ENCODE results near the gene PSORS1C1. TPM values are rescaled to one million over a fixed set of nuclear protein-coding genes. Genes with fewer than 3 reads are reported as not detected.

Gene PSORS1C1
- total RNA-seq, 2 experiments from 2014 or later, result 0.18 to 0.33 TPM

DNA sequence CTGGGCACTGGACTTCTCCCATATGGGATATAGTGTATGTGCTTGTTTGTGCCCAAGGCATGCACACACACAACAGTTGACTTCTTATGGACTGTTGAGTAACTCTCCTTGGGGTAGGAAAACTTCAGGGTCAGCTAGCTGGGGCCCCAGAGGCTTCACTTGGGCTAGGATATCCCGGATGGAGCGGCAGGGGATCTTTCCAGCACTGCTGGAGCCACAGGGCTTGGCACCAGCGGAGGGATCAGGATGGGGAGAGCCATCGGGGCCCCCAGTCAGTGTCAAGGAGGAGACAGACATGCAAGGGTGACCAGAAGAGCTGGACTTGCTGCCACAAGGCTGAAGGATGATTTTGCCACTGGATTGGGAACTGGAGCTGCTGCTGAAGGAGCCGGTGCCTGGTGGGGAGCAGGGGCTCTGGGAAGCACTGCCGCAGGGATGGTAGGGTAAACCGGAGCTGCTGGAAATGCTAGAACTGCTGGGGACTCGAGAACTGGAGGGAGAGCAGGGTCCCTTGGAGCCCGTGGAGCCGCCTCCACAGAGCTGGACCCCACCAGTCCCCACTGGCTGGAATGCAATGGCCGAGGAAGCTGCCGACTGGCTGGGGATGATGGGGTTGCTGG lies 1.5 kb downstream of the PSORS1C1 start:
- Mint-ChIP-seq H3K4me3 (no peak overlapping the region), H3K27ac (no peak overlapping the region), H3K27me3 (peaks cover 2% of the 10 kb centered on the region), H3K4me1 (no peaks in the 10 kb centered on the region), H3K9me3 (ENCODE audit: low read depth) (no peaks in the 10 kb centered on the region), H3K36me3 (ENCODE audit: low read depth) (no peaks in the 10 kb centered on the region)
- intact Hi-C loops (cut with DNase I, micrococcal nuclease), result no loop called here
- ChIA-PET POLR2A (no interaction called here), CTCF (interaction anchor here (0.6 to 1.2 kb wide), 5 partner anchors 13 to 816 kb away, joined by 3 to 6 read pairs (median 4); no protein-coding TSS in a partner anchor)
- DNase-seq (no peak), ATAC-seq (no peak)

DNA sequence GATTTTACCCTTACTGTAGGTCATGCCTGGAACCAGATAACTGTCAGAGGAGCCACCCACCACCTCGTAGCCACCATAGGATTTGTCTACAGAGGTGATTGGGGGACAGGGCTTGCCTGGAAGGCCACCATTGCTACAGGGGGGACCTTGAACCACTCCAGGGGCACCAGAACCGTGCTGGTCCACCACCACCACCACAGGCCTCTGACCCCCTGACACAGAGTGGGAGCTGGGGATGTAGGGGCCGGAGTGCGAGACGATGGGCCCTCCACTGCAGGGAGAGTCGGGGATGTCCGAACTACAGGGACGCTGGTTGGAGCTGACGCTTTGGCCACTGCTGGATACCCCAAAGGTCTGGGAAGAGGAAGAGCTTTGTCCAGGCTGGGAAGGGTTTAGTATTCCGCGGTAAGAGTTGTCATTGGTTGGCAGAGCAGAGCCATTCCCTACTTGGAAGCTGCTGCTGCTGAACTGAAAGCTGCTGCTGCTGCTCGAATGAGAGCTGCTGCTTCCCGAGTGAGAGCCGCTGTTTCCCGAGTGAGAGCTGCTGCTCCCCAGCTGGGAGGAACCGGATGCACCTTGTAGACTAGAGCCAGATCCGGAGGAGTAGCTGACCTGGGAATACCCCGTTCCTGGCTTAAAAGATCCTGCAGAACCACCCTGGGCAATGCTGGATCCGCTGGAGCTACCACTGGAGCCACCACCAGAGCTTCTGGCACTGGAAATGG lies 2.2 kb downstream of the PSORS1C1 start:
- ChIA-PET POLR2A (no interaction called here), CTCF (interaction anchor here (0.6 to 1.9 kb wide), 7 partner anchors 9 to 817 kb away, joined by 3 to 9 read pairs (median 3); no protein-coding TSS in a partner anchor)
- Mint-ChIP-seq H3K4me1 (no peaks in the 10 kb centered on the region), H3K4me3 (no peak overlapping the region), H3K27ac (no peak overlapping the region), H3K27me3 (peaks cover 2% of the 10 kb centered on the region), H3K9me3 (ENCODE audit: low read depth) (no peaks in the 10 kb centered on the region), H3K36me3 (ENCODE audit: low read depth) (no peaks in the 10 kb centered on the region)
- ATAC-seq (no peak), DNase-seq (no peak)
- intact Hi-C loops (cut with DNase I, micrococcal nuclease), result no loop called here

DNA sequence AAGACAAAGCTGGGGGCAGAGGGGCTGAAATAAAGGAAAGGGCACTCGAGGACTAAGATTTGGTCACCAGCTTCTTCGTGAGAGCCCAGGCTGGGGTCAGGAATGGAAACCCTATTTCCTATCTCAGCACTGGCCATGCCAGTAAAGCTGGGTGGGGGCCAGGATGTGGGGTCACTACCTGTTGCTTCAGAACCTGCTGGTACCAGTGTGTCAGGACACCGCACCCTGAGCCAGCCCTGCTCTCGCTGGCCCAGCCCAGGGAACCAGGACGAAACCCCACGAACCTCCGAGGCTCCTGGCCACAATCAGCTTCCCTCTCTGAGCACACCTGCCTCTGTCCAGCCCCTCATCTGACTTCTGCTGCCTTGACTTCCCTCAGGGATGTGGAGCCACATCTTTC lies 3.6 kb downstream of the PSORS1C1 start:
- intact Hi-C loops (cut with DNase I, micrococcal nuclease), result no loop called here
- peaks cover 2% of the 10 kb centered on the region for H3K27me3 Mint-ChIP-seq
- no peaks in the 10 kb centered on the region for H3K36me3 Mint-ChIP-seq (ENCODE audit: low read depth)
- H3K4me3 Mint-ChIP-seq, result no peak overlapping the region
- no peaks in the 10 kb centered on the region for H3K4me1 Mint-ChIP-seq
- no peaks in the 10 kb centered on the region for H3K9me3 Mint-ChIP-seq (ENCODE audit: low read depth)
- ATAC-seq (no peak), DNase-seq (no peak)
- POLR2A ChIA-PET, result no interaction called here
- CTCF ChIA-PET, result interaction anchor here (0.6 to 1.9 kb wide), 3 partner anchors 11 to 527 kb away, joined by 3 to 9 read pairs (median 4); no protein-coding TSS in a partner anchor
- H3K27ac Mint-ChIP-seq, result no peak overlapping the region

GRCh38 chr6:31120151-31120915 lies 5.7 kb downstream of the PSORS1C1 start, which contains the start of gene CDSN:
Gene CDSN (minus strand): TSS chr6:31120446. CDS start chr6:31120419, 27 bp downstream.
- H3K4me1 Mint-ChIP-seq, result no peaks in the 10 kb centered on the region
- DNase-seq (no peak), ATAC-seq (no peak)
- intact Hi-C loops (cut with DNase I, micrococcal nuclease), result no loop called here
- H3K27me3 Mint-ChIP-seq, result peaks cover 2% of the 10 kb centered on the region
- no peaks in the 10 kb centered on the region for H3K9me3 Mint-ChIP-seq (ENCODE audit: low read depth)
- no peaks in the 10 kb centered on the region for H3K36me3 Mint-ChIP-seq (ENCODE audit: low read depth)
- CTCF ChIA-PET, result no interaction called here
- no peak within 1 kb of the TSS for H3K4me3 Mint-ChIP-seq
- POLR2A ChIA-PET, result no interaction called here
- H3K27ac Mint-ChIP-seq, result no peak within 1 kb of the TSS

- no peak overlapping the region for H3K4me3 Mint-ChIP-seq
- no peaks in the 10 kb centered on the region for H3K4me1 Mint-ChIP-seq
- no peaks in the 10 kb centered on the region for H3K36me3 Mint-ChIP-seq (ENCODE audit: low read depth)
- H3K27ac Mint-ChIP-seq, result no peak overlapping the region
- intact Hi-C loops (cut with DNase I, micrococcal nuclease), result no loop called here
- no peaks in the 10 kb centered on the region for H3K9me3 Mint-ChIP-seq (ENCODE audit: low read depth)
- ChIA-PET POLR2A (no interaction called here), CTCF (no interaction called here)
- no peak for DNase-seq
- H3K27me3 Mint-ChIP-seq, result peaks cover 2% of the 10 kb centered on the region
- ATAC-seq, result no peak
These were observed 6.7 kb downstream of the PSORS1C1 start for GRCh38 chr6:31121131-31121790.

DNA sequence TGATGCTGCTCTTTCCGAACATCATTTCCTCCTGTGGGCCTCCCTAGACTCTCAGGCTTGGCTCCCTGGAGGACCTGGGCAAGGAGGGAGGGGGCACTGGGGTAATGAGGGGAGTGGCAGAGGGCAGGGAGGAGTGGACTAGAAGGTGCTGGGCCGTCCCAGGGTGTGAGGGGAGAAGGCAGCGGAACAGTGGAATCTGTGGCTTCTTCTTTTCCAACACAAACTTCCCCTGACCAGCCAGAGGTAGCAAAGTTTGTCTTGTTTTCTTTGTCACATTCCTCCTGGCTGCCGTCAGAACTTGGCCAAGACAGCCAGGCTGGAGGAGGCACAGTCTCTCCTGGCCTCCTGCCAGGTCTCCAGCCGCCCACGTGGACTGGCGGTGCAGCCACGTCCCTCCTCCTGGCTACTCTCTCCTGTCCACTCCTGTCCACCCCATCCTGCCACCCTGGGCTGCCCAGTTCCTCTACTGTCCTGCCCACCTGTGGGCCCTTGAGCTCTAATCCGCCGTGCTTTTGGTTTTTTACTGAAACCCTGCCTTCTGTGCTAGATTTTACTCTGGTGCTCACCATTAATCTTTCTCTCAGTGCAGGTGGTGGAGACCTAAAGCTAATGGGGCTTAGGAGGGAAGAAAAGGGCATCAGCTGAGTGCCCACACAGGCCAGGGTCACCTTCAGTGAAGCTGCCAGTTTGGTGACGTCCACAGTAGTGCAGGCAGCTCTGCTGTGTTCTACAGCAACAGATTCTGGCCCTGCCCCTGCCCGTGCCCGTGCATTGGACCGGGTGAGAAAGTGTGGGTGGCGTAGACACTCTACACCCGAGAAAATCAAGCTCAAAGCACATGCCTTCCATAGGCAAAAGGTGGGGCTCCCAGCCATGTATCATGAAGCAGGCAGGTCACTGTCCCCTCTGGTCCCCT lies 8.4 kb downstream of the PSORS1C1 start:
- Mint-ChIP-seq H3K27ac (no peak overlapping the region), H3K36me3 (ENCODE audit: low read depth) (no peaks in the 10 kb centered on the region), H3K4me3 (no peak overlapping the region), H3K9me3 (ENCODE audit: low read depth) (no peaks in the 10 kb centered on the region), H3K27me3 (peaks cover 2% of the 10 kb centered on the region), H3K4me1 (peaks cover 2% of the 10 kb centered on the region)
- no peak for DNase-seq
- ChIA-PET POLR2A (no interaction called here), CTCF (interaction anchor here (1.3 kb wide), 1 partner anchor 10 kb away, joined by 3 read pairs; no protein-coding TSS in a partner anchor)
- intact Hi-C loops (cut with DNase I, micrococcal nuclease), result no loop called here
- ATAC-seq, result no peak

DNA sequence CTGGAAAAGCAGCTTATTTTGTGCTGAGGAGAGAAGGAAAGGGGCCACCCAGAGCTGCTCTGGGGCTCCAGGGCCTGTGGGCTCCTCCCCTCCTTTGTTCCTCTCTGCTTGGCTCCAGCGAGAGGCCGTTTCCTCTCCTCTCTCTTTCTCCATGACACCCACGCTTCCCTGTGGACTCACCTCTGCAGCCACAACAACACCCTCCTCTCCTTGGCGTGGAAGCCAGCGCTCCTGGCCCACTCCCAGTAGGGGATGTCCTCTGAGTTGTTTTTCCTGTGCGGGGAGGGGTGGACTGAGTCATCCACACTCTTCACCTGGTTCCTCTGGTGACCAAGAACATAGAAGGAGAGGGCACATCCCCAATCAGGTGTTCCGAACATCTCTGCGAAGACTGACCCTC lies 10.6 kb downstream of the PSORS1C1 start:
- POLR2A ChIA-PET, result interaction anchor here (0.6 kb wide), 1 partner anchor 52 kb away, joined by 3 read pairs; no protein-coding TSS in a partner anchor
- H3K27me3 Mint-ChIP-seq, result peaks cover 2% of the 10 kb centered on the region
- H3K9me3 Mint-ChIP-seq (ENCODE audit: low read depth), result no peaks in the 10 kb centered on the region
- H3K4me3 Mint-ChIP-seq, result no peak overlapping the region
- ATAC-seq (no peak), DNase-seq (no peak)
- H3K27ac Mint-ChIP-seq, result no peak overlapping the region
- H3K4me1 Mint-ChIP-seq, result peaks cover 2% of the 10 kb centered on the region
- CTCF ChIA-PET, result interaction anchor here (0.6 to 0.7 kb wide), 3 partner anchors 8 to 687 kb away, joined by 3 to 5 read pairs (median 3); no protein-coding TSS in a partner anchor
- intact Hi-C loops (cut with DNase I, micrococcal nuclease), result no loop called here
- H3K36me3 Mint-ChIP-seq (ENCODE audit: low read depth), result no peaks in the 10 kb centered on the region

GRCh38 chr6:31125586-31126363 lies 11.2 kb downstream of the PSORS1C1 start:
- DNase-seq, result no peak
- ChIA-PET POLR2A (interaction anchor here (0.6 kb wide), 1 partner anchor 51 kb away, joined by 3 read pairs; no protein-coding TSS in a partner anchor), CTCF (interaction anchor here (0.6 to 1.7 kb wide), 7 partner anchors 8 to 297 kb away, joined by 3 to 6 read pairs (median 3); no protein-coding TSS in a partner anchor)
- intact Hi-C loops (cut with DNase I, micrococcal nuclease), result no loop called here
- Mint-ChIP-seq H3K27ac (no peak overlapping the region), H3K4me1 (peaks cover 2% of the 10 kb centered on the region), H3K27me3 (peaks cover 2% of the 10 kb centered on the region), H3K9me3 (ENCODE audit: low read depth) (no peaks in the 10 kb centered on the region), H3K4me3 (no peak overlapping the region), H3K36me3 (ENCODE audit: low read depth) (no peaks in the 10 kb centered on the region)
- ATAC-seq, result no peak

DNA sequence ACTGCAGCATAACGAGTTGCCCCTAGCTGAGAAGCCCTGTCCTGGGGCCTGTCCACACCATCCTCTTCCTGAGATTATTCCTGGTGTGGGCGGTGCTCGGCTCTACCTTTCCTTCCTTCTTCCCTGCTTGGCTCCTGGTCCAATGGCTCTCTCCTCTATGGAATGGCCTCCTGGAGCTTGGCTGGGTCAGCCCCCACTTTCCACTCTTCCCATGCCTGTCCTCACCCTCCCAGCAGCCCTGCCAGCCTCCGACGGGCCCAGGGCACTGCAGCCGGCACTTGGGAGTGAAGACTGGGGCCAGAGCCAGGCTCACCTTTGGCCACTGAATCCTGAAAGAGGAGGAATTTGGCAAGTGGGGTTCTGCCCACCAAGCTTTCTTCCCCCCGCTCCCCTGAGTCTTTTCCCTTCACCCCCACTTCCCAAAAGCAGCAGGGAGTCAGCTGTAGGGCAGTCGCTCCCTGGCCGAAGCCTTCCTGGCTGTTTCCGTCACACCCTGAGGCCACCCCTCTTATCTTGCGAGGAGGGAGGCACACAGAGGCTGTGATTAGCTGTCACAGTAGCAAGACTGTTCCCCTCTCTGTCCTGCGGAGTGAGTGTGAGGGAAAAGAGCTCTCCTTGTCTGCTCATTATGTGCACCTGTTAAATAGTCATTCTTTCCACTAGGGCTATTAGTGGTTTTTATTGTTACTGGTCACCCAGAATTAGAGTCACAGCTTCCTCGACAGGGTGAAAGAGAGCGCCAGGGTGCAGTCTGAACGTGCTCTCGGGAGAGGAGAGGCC lies 12.0 kb downstream of the PSORS1C1 start:
- ATAC-seq (no peak), DNase-seq (no peak)
- POLR2A ChIA-PET, result no interaction called here
- Mint-ChIP-seq H3K36me3 (ENCODE audit: low read depth) (no peaks in the 10 kb centered on the region), H3K4me3 (no peak overlapping the region), H3K9me3 (ENCODE audit: low read depth) (no peaks in the 10 kb centered on the region), H3K4me1 (peaks cover 2% of the 10 kb centered on the region), H3K27me3 (peaks cover 2% of the 10 kb centered on the region), H3K27ac (no peak overlapping the region)
- intact Hi-C loops (cut with DNase I, micrococcal nuclease), result no loop called here
- CTCF ChIA-PET, result interaction anchor here (0.5 to 2.7 kb wide), 11 partner anchors 9 to 298 kb away, joined by 3 to 15 read pairs (median 3); partner anchors contain the start of genes PSORS1C1 and TCF19
